Inflammatory macrophage treated with lipopolysaccharide for 1 hour (primary cell): ENCODE measurements around the gene STOX2.

ENCODE experiments used
- DNase-seq, 2 donors: peaks; one replicate each; pipeline ENCODE4 v3.0.0-alpha.2; 2020 to 2022

Gene STOX2, protein sequence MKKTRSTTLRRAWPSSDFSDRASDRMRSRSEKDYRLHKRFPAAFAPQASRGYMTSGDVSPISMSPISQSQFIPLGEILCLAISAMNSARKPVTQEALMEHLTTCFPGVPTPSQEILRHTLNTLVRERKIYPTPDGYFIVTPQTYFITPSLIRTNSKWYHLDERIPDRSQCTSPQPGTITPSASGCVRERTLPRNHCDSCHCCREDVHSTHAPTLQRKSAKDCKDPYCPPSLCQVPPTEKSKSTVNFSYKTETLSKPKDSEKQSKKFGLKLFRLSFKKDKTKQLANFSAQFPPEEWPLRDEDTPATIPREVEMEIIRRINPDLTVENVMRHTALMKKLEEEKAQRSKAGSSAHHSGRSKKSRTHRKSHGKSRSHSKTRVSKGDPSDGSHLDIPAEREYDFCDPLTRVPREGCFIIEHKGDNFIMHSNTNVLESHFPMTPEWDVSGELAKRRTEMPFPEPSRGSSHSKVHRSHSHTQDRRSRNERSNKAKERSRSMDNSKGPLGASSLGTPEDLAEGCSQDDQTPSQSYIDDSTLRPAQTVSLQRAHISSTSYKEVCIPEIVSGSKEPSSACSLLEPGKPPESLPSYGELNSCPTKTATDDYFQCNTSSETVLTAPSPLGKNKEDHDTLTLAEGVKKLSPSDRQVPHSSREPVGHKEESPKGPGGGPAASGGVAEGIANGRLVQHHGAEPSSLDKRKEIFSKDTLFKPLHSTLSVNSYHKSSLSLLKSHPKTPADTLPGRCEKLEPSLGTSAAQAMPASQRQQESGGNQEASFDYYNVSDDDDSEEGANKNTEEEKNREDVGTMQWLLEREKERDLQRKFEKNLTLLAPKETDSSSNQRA (N-terminal part only)

DNA sequence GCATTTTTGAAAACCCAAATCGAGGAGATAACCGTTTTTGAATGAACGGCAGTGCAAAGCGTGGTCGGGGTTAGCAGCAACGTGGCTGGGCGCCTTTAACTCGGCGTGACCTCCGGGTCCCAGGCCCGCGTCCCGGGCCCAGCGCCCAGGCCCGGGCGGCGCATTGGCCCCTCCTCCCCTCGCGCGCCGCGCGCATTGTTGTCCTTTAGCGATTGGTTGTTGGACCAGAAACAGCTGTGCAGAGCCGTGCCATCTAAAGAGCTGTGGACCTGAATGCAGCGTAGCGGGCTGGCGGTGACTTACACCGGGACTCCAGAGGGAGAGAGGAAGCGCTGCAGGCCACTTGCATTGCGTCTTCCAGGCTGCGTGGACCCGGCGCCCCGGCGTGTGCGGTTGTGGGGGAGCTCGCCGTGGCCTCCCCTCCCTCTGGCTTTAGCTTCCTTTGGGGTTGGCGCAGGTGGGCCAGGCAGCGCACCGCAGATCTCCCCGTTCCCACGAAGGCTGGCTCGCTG, at the start of gene STOX2:
Gene STOX2, plus strand, starts transcription at position 227 of the 512 bp plus-strand sequence. CDS start 1,484 bp downstream, outside the sequence.
- peak in 1 of 2 donors; percentile 8 for DNase-seq

GRCh38 chr4:183855323-183856190, 49.5 kb upstream of the STOX2 start:
- no peak for DNase-seq

DNA sequence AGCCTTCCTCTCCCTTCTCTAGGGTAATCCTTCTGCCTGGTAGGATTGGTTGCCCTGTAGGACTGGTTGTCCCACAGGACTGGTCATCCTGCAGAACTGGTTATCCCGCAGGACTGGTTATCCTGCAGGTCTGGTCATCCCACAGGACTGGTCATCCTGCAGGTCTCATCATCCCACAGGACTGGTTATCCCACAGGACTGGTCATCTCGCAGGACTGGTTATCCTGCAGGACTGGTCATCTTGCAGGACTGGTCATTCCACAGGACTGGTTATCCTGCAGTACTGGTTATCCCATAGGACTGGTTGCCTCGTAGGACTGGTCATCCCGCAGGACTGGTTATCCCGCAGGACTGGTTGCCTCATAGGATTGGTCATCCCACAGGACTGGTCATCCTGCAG, 48.1 kb upstream of the STOX2 start:
- DNase-seq, result no peak

DNA sequence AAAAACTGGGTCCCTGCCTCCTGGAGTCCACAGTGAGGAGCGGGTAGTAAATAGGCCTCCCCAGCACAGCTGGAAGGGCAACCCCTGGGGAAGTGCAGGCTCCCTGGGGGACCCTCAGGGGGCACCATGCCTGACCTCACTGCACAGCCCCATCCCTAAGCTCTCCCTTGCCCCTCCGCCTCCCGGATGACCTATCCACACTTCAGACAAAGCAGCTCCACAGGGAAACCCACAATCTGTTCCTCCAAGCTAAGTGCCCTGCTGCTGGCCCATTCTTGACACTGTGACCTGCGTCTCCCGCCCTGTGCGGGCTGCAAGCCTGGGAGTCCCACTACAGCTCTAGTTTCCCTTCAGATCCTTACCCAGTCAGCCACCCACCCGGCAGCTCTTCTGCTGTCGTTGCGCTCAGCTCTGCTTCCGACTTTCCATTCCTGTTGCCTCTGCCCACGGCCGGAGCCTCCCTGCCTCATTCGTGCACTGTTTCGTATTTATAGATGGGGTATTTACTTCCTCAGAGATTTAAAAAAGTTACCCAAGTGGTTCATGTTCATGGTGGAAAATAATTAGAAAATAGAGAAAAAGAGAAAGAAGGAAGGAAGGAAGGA, 47.0 kb upstream of the STOX2 start:
- DNase-seq, result no peak

GRCh38 chr4:183860119-183860518, 45.0 kb upstream of the STOX2 start:
- DNase-seq, result no peak

DNA sequence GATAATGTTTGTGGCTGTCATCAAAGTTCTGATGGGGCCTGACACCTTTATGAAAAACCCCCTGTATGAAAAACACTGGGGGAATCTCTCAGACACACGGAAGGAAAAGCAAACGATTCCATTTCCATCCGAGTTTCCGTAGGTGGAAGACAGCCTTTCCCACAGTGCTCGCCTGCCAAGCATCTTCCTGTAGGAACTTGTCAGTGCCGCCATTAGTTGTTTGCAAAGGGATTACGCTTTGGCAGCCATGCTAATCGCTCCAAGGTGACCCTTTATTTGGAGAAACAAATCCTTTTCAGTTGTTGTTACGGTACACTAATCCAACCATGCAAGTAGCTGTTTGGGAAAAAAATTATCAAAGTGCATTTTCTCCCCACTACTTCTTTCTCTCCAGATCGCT, 44.4 kb upstream of the STOX2 start:
- DNase-seq, result no peak

DNA sequence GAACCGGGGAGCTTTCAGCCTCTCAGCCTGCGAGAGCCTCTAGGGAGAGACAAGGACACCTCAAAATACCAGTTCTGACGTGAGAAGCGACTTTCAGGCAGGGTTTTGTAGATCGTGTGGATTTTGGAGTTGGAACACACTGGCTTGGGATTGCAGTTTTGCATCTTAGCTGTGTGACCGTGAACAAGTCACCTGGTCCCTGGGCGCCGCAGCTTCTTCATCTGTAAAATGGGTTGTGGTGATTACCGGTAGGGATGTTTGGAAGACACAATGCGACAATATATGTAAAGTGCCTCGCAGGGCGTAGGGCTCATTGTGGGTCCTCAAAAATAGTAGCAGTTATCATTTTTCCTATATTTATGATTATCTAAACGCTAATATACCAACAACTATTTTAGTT, 43.7 kb upstream of the STOX2 start:
- DNase-seq, result no peak

GRCh38 chr4:183863155-183863825, 41.8 kb upstream of the STOX2 start:
- no peak for DNase-seq

DNA sequence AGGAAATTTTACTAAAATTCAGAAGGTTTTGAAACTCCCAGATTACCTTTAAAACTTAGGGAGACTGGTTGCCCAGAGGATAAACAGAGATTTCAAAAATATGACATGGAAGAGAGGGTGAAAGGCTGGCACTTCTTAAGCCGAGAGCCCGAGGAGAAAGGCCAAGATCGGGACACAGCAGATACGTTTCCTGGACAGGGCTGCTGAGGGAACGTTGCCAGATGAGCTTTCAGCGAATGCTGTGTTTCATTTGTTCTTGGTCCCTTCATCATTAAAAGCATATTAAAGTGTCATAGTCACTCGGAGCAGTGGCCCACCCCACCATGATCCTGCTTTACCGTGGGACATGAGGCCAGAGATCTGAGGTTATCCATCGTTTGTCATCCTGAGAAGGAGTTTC, 37.9 kb upstream of the STOX2 start:
- no peak for DNase-seq

DNA sequence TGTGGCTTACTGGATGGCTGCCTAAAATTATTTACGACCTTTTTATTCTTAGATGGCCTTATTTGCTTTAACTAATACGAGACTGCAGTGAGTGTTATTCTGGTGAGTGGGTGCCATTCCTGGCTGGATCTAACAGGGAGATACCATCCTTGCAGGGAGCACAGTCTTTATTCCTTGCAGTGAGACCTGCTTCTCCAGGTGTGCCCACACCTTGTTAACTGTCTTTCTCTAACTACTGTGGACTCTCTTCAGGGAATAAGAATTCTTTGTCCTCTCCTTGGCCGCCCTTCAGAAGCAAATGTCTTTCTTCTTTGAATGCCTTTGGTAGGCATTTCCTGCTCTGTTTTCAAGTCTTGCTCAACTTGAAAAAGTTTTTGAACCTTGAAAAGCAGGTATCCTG, 34.1 kb upstream of the STOX2 start:
- no peak for DNase-seq

DNA sequence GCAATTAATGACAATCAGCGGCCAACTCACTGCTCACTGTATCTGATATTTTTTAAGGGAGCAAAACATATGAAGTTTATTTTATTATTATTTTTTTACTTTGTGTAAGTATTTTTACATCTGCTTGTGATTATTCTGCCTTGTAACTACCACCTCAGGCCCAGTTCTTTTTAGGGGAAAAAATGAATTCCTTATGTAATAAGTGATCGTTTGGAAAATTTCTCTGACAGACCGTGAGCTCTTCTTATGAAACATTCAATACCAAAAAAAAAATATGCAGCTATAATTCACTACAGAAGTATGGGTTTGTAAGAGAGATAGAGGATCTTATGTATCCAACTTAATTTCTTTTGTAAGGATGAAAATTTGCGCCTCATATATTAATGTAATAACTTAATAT, 33.5 kb upstream of the STOX2 start:
- DNase-seq, result no peak

- DNase-seq, result no peak
These were observed 32.6 kb upstream of the STOX2 start for GRCh38 chr4:183872531-183872930.

DNA sequence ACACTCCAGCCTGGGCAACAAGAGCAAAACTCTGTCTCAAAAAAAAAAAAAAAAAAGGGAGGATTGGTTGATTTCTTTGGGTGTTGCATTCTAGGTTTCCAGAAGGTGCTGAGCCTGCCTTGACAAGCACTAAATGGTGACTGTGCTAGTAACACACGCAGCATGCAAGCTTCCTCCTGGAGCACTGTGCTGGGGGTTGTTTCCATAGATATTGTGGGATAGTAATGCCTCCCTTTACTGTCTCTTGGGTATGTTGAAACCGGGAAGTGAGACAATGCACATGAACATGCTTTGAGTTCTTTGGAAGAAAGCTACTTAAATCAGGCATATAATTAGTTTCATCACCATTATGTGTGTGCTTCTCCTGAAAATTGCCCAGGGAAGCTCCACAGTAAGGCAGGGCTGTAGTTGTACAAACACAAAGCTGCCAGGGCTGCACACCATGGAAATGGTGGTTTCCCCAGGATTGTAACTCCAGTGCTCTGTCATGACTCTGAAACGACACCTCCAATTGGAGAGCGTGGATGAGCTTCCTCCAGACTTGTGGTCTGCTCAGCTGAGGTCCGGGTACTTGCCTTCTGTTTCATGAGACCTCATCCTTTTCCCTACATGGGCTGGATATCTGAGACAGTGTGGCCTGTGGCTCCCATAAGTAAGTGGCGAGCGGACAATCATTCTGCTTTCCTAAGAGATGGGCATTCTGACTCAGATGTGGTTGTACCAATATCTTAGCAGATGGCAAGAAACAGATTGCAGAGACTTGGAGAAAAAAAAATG, 31.5 kb upstream of the STOX2 start:
- peak in 1 of 2 donors; percentile 9 for DNase-seq

- DNase-seq, result no peak
These were observed 29.8 kb upstream of the STOX2 start for GRCh38 chr4:183875251-183875825.

DNA sequence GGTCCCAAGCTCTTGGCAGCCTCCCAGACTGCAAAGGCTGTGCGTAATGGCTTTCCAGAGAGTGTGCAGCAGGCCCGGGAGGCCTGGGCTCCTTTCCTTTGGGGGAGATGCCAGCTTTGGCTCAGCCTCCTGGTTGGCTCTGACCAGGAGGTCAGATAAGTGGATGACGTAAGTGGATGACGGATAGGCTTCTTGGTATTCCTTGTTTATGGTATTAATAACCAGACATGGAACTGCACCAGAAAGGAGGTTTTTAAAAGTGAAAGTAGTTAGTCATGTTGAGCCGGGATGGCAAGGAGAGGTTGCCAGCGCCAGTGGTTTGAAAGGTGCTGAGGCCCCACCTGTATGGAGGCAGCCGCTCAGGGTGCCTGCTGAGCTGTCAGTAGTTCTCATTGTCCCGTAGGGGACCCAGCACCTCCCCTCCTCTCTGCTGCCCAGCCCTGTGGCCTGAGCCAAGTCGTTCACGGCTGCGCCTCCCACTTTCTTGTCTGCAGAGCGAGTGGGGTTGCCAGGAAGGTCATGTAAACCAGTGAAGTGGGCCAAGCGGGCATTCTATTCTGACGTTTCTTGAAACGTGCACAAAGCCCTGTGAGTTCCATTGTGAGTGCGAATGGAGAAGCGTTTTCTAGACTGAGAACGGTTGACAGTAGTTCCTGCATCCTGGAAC, 28.7 kb upstream of the STOX2 start:
- no peak for DNase-seq

GRCh38 chr4:183878251-183878970, 26.7 kb upstream of the STOX2 start:
- no peak for DNase-seq

GRCh38 chr4:183885205-183885720, 19.8 kb upstream of the STOX2 start:
- DNase-seq, result no peak

- DNase-seq, result no peak
These were observed 17.8 kb upstream of the STOX2 start for GRCh38 chr4:183887351-183887750.

DNA sequence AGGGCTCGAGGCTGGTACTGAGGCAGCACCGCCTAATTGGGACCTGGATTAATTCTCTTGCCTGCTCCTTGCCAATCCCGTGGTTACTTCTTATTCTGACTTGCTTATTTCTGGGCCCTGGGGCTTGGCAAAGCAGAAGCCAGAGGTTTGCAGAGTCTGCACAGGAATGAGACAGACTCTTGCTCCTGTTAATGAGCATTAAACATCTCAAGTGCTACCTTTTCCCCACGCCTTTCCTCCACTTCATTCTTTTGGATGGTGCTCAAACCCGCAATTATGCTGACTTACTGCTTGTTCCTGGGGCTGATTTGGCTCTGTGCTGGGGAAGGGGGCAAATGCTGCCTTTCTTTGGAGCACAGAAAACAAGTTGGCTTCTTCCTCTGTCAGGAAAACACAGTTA, 16.5 kb upstream of the STOX2 start:
- DNase-seq, result no peak
